GM12865 (cell line): Measurements from ENCODE around the gene RCOR2.
A peak's percentile ranks its signal among the peaks of the same experiment; 100 is the strongest.
"Not testable (repeated sequence)": the region's sequence is repeated elsewhere in the genome, so short reads cannot be mapped to it uniquely, and the experiment has no call there.

ENCODE experiments used
- DNase-seq: peaks from one replicate; pipeline ENCODE4 v3.0.0; 2010; ENCODE audit warnings: low read depth
- H3K4me3 ChIP-seq: 2 replicates; pipeline ENCODE4 v1.5.1; 2011; ENCODE audit warnings: mild to moderate bottlenecking, low read depth, low read length, control low read depth
- CTCF ChIP-seq: IDR thresholded peaks from 2 replicates; pipeline ENCODE4 v1.5.1; 2011; ENCODE audit warnings: low read length, control low read depth, low read depth, inconsistent platforms; ENCODE audit not compliant: insufficient read depth; ENCODE audit errors: missing control alignments

The RCOR2 gene

GRCh38 chr11:63867511-63867910 lies 49.5 kb downstream of the RCOR2 start:
- DNase-seq, result no peak
- TF ChIP-seq CTCF, result no peak
- H3K4me3 ChIP-seq, result no peak overlapping the region

- TF ChIP-seq CTCF, result no peak
- no peak overlapping the region for H3K4me3 ChIP-seq
- peak; percentile 95 for DNase-seq
Observed at GRCh38 chr11:63866211-63866610, 50.8 kb downstream of the RCOR2 start.

GRCh38 chr11:63863620-63864019 lies 53.3 kb downstream of the RCOR2 start:
- DNase-seq, H3K4me3 ChIP-seq: not testable (repeated sequence)

GRCh38 chr11:63862923-63863322 lies 54.0 kb downstream of the RCOR2 start:
- DNase-seq, result no peak
- no peak overlapping the region for H3K4me3 ChIP-seq
- no peak for TF ChIP-seq CTCF
